CD4-positive, alpha-beta T cell treated with Interleukin-6 at 100 ng/mL for 8 hours (primary cell): ENCODE data around the gene ALDH18A1.

Experiments used
- DNase-seq: peaks from one replicate; pipeline ENCODE4 v3.0.0-alpha.2; 2020; ENCODE audit warnings: mixed read lengths, low spot score

ALDH18A1 gene

DNA sequence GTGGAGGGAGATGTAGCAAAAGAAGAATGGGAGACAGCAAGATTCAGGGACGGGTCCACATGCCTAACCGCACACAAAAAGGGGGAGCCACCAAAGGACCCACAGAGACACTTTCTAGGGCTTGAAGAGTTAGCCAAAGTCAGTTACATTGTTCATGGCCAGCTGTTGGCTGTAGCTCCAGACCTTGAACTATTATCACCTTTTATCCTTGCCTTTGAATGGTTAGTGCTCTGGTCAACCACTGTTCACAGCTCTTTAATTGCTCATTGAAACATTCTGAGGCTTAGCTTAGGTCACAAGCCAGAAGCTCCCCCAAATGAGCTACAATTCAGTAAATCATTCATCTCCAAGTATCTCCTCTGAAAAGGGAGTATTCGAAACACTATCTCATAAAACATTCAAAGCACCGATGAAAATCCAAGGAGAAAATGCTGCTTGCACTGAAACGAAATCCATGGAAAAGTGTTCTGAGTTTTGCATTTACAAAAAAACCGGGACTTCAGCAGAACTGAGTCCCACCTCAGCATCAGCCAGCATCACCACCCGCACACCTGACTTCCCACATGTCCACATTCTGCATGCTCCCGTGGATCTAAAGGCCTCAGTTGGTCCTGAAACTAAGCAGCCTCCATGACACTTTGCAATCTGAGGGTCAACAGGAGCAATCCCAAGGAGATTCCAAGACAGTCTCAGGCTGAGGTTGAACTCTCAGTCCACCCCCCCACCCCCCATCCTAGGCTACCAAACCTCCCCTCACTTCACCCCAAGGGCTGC lies 99.3 kb downstream of the ALDH18A1 start:
- DNase-seq: no peak
